ENCODE data around the gene CNDP1.

DNA sequence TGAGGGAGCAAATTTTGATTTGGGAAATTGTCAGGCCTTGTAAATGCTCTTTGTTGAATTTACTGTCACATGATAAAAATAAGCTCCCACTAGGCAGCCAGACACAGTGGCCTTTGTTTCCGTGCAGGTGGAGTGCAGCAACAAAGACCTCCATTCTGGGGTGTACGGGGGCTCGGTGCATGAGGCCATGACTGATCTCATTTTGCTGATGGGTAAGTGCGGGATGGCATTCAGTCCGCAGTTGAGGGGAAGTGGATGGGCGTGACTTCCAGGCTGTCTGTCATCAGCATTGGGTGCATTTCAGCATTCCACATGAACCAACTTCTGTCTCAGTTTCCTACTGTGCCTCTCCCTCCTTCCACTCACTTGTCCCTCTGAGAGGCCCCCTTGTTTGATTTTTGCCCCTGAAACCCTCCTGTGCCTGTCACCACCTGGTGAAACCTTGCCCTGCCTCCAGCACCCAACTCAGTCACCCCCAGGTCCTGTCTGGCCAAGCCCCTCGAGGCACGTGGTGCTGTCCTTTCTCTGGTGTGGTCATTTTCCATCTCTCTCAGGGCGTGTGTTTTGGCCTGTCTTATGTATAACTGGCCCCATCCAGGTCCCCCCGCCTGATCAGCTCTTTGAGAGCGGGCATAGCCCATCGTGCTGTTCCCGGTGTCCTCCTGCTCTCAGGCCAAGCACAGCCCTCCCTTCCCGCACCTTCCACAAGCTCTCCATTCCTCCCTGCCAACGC, 21.8 kb upstream of the CNDP1 start:
- TF ChIP-seq, protein P1, sequence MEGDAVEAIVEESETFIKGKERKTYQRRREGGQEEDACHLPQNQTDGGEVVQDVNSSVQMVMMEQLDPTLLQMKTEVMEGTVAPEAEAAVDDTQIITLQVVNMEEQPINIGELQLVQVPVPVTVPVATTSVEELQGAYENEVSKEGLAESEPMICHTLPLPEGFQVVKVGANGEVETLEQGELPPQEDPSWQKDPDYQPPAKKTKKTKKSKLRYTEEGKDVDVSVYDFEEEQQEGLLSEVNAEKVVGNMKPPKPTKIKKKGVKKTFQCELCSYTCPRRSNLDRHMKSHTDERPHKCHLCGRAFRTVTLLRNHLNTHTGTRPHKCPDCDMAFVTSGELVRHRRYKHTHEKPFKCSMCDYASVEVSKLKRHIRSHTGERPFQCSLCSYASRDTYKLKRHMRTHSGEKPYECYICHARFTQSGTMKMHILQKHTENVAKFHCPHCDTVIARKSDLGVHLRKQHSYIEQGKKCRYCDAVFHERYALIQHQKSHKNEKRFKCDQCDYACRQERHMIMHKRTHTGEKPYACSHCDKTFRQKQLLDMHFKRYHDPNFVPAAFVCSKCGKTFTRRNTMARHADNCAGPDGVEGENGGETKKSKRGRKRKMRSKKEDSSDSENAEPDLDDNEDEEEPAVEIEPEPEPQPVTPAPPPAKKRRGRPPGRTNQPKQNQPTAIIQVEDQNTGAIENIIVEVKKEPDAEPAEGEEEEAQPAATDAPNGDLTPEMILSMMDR (conservative IDR thresholded peaks at IDR 0.05) = no peak
- TF ChIP-seq ZFX (IDR thresholded peaks at IDR 0.05) = no peak
